Measurements from ENCODE around the gene FXYD5.

FXYD5 gene

DNA sequence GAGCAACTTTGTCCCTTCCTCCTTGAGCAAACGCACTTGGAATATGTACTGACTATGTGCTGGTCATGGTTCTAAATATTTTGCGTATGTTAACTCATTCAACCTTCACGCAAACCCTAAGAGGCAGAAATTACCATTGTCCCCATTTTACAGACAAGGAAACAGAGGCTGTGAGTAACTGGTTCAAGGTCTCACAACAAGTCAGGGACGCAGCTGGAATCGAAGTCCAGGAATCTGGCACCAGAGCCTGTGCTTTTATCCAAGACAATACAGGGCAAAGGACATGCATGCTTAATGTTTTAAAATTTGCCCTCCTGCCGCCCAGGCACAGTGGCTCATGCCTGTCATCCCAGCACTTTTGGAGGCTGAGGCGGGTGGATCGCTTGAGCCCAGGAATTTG lies 5.1 kb downstream of the FXYD5 start:
- H3K79me2 ChIP-seq (ENCODE audit: control insufficient read depth, insufficient read depth, low read length, unreplicated experiment): peaks cover 21% of the 10 kb centered on the region
- H3K4me3 ChIP-seq (ENCODE audit: low read depth, low read length): no peak overlapping the region
- no peak overlapping the region for H2AFZ ChIP-seq (ENCODE audit: low read length, unreplicated experiment)
- H3K27ac ChIP-seq (ENCODE audit: low read depth, low read length): no peak overlapping the region
- H3K36me3 ChIP-seq (ENCODE audit: insufficient read depth, low read length): peaks cover 53% of the 10 kb centered on the region
- peaks cover 8% of the 10 kb centered on the region for H3K4me1 ChIP-seq (ENCODE audit: control insufficient read depth, insufficient read depth, low read length, unreplicated experiment)
- H3K27me3 ChIP-seq (ENCODE audit: insufficient read depth, low read length): no peaks in the 10 kb centered on the region

DNA sequence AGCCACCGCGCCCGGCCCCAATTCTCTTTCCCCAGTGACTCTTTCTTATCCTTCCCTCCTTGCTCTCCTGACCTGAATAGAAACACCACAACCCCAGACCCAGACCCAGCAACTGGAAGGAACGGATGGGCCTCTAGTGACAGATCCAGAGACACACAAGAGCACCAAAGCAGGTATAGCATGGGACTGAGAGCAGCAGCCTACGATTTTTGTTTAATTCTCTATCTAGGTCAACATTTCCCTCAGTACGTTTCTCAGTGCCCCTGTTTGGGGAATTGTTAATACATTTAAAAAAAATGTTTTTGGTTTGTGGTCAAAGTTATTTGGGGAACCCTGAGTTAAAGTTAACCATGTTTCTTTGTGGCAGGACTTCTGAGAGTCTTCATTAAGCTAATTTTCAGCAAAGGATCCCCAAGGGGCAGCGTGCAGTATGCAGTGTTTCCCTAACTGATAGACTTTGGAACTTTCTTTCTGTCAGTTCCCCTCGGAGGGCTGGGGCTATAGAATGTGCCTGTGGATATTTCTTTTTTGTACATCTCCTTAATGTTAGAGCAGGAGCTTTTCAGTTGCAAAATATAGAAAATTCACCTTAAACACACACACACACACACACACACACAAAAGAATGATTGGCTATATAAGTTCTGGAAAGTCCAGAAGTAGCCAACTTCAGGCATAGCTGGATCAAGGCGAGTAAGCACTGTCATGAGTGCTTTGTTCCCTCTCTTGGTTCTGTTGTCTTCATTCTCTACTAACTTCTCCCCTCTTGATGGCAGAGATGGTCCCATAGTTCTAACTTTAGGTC lies 6.3 kb downstream of the FXYD5 start:
- H3K27ac ChIP-seq (ENCODE audit: low read depth, low read length): no peak overlapping the region
- peaks cover 63% of the 10 kb centered on the region for H3K36me3 ChIP-seq (ENCODE audit: insufficient read depth, low read length)
- no peaks in the 10 kb centered on the region for H3K27me3 ChIP-seq (ENCODE audit: insufficient read depth, low read length)
- peaks cover 13% of the 10 kb centered on the region for H3K79me2 ChIP-seq (ENCODE audit: control insufficient read depth, insufficient read depth, low read length, unreplicated experiment)
- H2AFZ ChIP-seq (ENCODE audit: low read length, unreplicated experiment): no peak overlapping the region
- peaks cover 6% of the 10 kb centered on the region for H3K4me1 ChIP-seq (ENCODE audit: control insufficient read depth, insufficient read depth, low read length, unreplicated experiment)
- H3K4me3 ChIP-seq (ENCODE audit: low read depth, low read length): no peak overlapping the region

DNA sequence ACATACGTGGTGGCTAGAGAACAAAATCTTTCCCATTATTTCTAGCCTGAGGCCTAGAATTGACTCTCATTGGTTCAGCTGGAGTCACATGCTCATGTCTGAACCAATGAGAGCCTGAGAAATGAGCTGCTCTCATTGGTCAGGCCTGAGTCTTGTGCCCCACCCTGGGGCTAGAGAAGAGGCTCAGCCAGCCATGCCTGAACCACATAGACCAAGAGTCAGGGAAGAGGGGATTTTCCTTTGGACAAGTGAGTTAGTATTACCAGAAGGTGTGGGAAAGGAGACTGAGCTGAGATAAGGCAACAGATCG lies 6.9 kb downstream of the FXYD5 start:
- Histone ChIP-seq H3K27me3 (ENCODE audit: insufficient read depth, low read length) (no peaks in the 10 kb centered on the region), H3K27ac (ENCODE audit: low read depth, low read length) (no peak overlapping the region), H3K4me1 (ENCODE audit: control insufficient read depth, insufficient read depth, low read length, unreplicated experiment) (peaks cover under 1% of the 10 kb centered on the region), H3K36me3 (ENCODE audit: insufficient read depth, low read length) (peaks cover 68% of the 10 kb centered on the region), H3K79me2 (ENCODE audit: control insufficient read depth, insufficient read depth, low read length, unreplicated experiment) (peaks cover 8% of the 10 kb centered on the region), H2AFZ (ENCODE audit: low read length, unreplicated experiment) (no peak overlapping the region), H3K4me3 (ENCODE audit: low read depth, low read length) (no peak overlapping the region)

DNA sequence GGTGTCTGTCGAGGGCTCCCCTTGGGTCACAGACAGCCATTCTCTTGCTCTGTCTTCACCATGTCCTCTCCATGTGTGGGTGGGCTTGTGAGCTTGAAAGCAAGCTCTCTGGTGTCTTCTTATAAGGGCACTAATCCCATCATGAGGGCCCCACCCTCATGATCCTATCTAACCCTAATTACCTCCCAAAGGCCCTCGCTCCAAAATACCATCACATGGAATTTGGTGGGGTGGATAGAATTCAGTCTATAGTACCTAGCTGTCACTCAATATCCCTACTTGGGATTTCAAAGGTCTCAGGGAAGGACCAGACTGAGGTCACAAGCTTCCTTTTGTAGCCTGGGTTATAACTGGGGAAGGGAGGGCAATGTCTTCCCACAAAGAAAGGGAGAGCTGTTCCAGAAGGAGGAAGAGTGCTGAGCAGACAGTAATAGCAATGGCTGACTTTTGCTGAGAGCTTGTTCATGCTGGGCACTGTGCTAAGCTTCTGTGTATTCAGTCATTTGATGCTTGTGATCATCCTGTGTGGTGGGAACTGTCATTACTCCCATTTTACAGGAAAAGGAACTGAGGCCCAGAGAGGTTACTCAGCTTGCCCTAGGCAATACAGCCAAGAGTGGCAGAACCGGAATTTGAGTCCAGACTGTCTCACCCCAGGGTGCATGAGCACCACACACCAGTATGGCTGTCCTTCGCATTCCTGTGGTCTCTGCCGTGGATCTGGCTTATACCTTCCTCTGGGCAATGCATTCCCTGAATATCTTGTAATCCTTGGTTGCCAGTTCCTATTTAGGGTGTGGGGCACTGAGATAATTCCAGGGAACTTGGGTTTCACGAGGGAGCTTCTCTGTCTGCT lies 8.2 kb downstream of the FXYD5 start:
- H3K36me3 ChIP-seq (ENCODE audit: insufficient read depth, low read length): peaks cover 68% of the 10 kb centered on the region

DNA sequence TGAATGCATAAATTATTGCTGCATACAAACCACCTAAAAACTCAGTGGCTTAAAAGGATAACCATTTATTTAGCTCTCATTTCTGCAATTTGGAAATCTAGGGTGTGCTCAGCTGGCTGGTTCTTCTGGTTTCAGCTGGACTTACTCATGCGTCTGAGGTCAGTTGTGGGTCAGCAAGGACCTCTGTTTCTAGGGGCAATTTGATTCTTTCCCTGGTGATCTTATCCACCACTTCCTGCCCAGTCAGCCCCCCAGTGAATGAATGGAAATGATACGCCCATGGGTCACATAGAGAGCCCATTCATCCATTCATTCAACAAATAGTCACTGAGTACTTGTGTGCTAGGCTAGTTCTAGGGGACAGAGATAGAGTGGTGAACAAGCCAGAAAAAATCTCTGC lies 9.9 kb downstream of the FXYD5 start:
- no peaks in the 10 kb centered on the region for H3K4me1 ChIP-seq (ENCODE audit: control insufficient read depth, insufficient read depth, low read length, unreplicated experiment)
- no peak overlapping the region for H3K4me3 ChIP-seq (ENCODE audit: low read depth, low read length)
- peaks cover 62% of the 10 kb centered on the region for H3K36me3 ChIP-seq (ENCODE audit: insufficient read depth, low read length)
- H2AFZ ChIP-seq (ENCODE audit: low read length, unreplicated experiment): no peak overlapping the region
- H3K79me2 ChIP-seq (ENCODE audit: control insufficient read depth, insufficient read depth, low read length, unreplicated experiment): no peaks in the 10 kb centered on the region
- no peak overlapping the region for H3K27ac ChIP-seq (ENCODE audit: low read depth, low read length)
- H3K27me3 ChIP-seq (ENCODE audit: insufficient read depth, low read length): no peaks in the 10 kb centered on the region

More for the DNA sequence above, 8.2 kb downstream of the FXYD5 start:
- Histone ChIP-seq H3K4me1 (ENCODE audit: control insufficient read depth, insufficient read depth, low read length, unreplicated experiment) (no peaks in the 10 kb centered on the region), H3K4me3 (ENCODE audit: low read depth, low read length) (no peak overlapping the region), H3K27me3 (ENCODE audit: insufficient read depth, low read length) (no peaks in the 10 kb centered on the region), H3K79me2 (ENCODE audit: control insufficient read depth, insufficient read depth, low read length, unreplicated experiment) (no peaks in the 10 kb centered on the region), H2AFZ (ENCODE audit: low read length, unreplicated experiment) (no peak overlapping the region), H3K27ac (ENCODE audit: low read depth, low read length) (no peak overlapping the region)

DNA sequence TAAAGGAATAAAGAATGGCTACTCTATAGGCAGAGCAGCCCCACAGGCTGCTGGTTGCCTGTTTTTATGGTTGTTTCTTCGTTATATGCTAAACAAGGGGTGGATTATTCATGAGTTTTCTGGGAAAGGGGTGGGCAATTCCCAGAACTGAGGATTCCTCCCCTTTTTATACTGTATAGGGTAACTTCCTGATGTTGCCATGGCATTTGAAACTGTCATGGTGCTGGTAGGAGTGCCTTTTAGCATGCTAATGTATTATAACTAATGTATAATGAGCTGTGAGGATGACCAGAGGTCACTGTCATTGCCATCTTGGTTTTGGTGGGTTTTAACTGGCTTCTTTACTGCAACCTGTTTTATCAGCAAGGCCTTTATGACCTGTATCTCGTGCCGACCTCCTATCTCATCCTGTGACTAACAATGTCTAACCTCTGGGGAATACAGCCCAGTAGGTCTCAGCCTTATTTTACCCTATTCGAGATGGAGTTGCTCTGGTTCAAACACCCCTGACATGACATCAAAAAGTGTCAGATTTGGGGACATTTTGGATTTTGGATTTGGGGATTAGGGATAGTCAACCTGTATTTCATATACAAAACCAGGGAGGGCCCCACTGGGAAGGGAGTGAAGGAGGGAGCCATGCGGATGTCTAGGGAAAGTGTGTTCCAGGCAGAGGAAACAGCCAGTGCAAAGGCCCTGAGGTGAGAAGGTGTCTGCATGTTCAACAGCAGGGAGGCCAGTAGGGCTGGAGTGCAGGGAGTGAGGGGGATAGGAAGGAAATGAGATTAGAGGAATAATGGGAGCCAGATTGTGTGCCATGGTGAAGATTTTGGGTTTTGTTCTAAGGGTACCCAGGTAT lies 10.9 kb downstream of the FXYD5 start:
- no peak overlapping the region for H3K27ac ChIP-seq (ENCODE audit: low read depth, low read length)
- H3K27me3 ChIP-seq (ENCODE audit: insufficient read depth, low read length): no peaks in the 10 kb centered on the region
- no peak overlapping the region for H2AFZ ChIP-seq (ENCODE audit: low read length, unreplicated experiment)
- H3K79me2 ChIP-seq (ENCODE audit: control insufficient read depth, insufficient read depth, low read length, unreplicated experiment): no peaks in the 10 kb centered on the region
- H3K36me3 ChIP-seq (ENCODE audit: insufficient read depth, low read length): peaks cover 58% of the 10 kb centered on the region
- H3K4me1 ChIP-seq (ENCODE audit: control insufficient read depth, insufficient read depth, low read length, unreplicated experiment): no peaks in the 10 kb centered on the region
- no peak overlapping the region for H3K4me3 ChIP-seq (ENCODE audit: low read depth, low read length)

DNA sequence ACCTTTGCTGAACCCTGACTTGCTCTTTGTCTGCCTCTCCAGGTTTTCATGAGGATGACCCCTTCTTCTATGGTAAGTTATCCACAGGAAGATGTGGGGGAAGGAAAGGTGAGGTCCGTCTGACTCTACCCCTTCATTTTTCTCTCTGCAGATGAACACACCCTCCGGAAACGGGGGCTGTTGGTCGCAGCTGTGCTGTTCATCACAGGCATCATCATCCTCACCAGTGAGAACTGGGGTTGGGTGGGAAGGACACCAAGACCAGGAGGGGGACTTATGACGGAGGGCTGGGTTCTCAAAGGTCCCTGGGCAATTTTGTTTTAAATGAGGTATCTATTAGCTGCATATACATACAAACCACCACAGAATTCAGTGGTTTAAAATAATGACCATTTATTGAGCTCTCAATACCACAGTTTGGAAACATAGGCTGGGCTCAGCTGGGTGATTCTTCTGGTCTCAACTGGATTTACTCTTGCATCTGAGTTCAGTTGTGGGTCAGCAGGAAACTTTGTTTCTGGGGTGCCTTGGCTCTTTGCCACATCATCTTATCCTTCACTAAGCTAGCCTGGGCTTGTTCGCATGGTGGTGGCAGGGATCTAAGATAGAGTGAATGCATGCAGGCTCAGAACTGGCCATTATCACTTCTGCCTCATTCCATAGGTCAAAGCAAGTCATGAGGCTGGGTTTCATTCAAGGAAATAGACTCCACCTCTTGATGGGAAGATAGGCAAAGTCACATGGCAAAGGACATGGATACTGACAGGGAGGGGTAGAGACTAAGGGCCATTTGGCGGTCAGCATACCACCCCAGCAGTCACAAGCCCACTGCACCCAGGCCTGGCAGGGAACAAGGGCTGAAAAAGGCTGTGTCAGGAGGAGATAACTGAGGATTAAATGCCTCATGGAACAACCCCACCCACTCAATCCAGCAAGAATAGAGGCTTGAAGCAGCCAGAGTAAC lies 11.8 kb downstream of the FXYD5 start:
- Histone ChIP-seq H2AFZ (ENCODE audit: low read length, unreplicated experiment) (no peak overlapping the region), H3K4me1 (ENCODE audit: control insufficient read depth, insufficient read depth, low read length, unreplicated experiment) (no peaks in the 10 kb centered on the region), H3K27me3 (ENCODE audit: insufficient read depth, low read length) (no peaks in the 10 kb centered on the region), H3K4me3 (ENCODE audit: low read depth, low read length) (no peak overlapping the region), H3K79me2 (ENCODE audit: control insufficient read depth, insufficient read depth, low read length, unreplicated experiment) (no peaks in the 10 kb centered on the region), H3K36me3 (ENCODE audit: insufficient read depth, low read length) (peaks cover 50% of the 10 kb centered on the region), H3K27ac (ENCODE audit: low read depth, low read length) (no peak overlapping the region)

DNA sequence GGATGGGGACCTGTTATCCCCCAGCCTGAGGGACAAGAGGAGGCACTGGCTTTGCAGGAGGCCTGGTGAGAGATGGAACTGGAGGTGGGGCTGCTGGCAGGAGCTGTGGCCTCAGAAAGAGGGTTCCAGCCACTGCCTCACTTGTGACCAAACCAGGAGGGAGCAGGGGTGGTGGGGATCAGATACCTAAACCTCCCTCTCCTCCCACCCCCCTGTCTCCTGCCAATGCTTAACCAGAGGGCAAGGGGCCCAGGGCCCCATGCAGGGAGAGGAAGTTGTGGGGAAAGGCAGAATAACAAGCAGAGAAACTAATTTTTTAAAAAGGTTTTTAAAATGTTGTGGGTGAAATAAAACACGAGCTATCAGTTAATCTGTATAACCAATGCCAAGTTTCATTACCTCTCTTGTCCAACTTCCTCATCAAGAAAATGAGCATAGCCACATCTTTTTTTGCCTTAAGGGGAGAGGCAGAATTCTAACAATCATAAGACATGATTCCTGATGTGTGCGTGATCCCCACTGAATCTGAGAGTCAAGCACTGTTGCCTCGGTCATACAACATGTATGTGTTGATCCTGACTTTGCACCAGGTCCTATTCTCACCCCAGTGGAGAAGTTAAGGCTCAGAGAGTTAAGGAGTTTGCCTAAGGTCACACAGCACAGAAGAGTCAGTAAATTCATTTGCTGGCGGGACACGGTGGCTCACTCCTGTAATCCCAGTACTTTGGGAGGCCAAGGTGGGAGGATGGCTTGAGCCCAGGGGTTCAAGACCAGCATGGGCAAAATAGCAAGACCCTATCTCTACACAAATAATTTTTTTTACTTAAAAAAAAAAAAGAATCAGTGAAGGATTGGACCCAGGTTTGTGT lies 12.9 kb downstream of the FXYD5 start:
- Histone ChIP-seq H2AFZ (ENCODE audit: low read length, unreplicated experiment) (no peak overlapping the region), H3K4me3 (ENCODE audit: low read depth, low read length) (no peak overlapping the region), H3K27me3 (ENCODE audit: insufficient read depth, low read length) (no peaks in the 10 kb centered on the region), H3K79me2 (ENCODE audit: control insufficient read depth, insufficient read depth, low read length, unreplicated experiment) (no peaks in the 10 kb centered on the region), H3K4me1 (ENCODE audit: control insufficient read depth, insufficient read depth, low read length, unreplicated experiment) (no peaks in the 10 kb centered on the region), H3K27ac (ENCODE audit: low read depth, low read length) (no peak overlapping the region), H3K36me3 (ENCODE audit: insufficient read depth, low read length) (peaks cover 39% of the 10 kb centered on the region)

DNA sequence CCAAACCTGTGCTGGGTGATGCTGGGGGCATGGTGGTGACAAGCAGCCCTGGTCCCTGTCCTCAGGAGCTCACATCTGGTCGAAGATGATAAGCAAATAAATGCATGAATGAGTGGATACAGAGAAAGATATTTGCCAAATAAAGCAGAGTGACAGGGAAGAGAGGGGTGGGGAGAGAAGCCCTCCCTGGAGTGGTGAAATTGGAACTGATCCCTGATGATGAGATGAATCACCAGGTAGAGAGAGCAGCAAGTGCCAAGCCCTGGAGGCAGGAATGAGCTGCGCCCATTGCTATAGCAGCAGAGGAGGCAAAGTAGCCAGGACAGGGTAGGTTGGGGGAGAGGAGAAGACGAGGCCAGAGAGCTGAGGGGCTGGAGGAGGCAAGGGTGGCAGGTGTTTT lies 13.7 kb downstream of the FXYD5 start:
- no peaks in the 10 kb centered on the region for H3K27me3 ChIP-seq (ENCODE audit: insufficient read depth, low read length)
- H3K4me1 ChIP-seq (ENCODE audit: control insufficient read depth, insufficient read depth, low read length, unreplicated experiment): no peaks in the 10 kb centered on the region
- peaks cover 33% of the 10 kb centered on the region for H3K36me3 ChIP-seq (ENCODE audit: insufficient read depth, low read length)
- H3K27ac ChIP-seq (ENCODE audit: low read depth, low read length): no peak overlapping the region
- H3K79me2 ChIP-seq (ENCODE audit: control insufficient read depth, insufficient read depth, low read length, unreplicated experiment): no peaks in the 10 kb centered on the region
- H2AFZ ChIP-seq (ENCODE audit: low read length, unreplicated experiment): no peak overlapping the region
- no peak overlapping the region for H3K4me3 ChIP-seq (ENCODE audit: low read depth, low read length)

All from ACC112 (cell line).